ENCODE measurements around the gene SYAP1.
"Not testable (repeated sequence)": the region's sequence is repeated elsewhere in the genome, so short reads cannot be mapped to it uniquely, and the experiment has no call there.

Gene SYAP1

DNA sequence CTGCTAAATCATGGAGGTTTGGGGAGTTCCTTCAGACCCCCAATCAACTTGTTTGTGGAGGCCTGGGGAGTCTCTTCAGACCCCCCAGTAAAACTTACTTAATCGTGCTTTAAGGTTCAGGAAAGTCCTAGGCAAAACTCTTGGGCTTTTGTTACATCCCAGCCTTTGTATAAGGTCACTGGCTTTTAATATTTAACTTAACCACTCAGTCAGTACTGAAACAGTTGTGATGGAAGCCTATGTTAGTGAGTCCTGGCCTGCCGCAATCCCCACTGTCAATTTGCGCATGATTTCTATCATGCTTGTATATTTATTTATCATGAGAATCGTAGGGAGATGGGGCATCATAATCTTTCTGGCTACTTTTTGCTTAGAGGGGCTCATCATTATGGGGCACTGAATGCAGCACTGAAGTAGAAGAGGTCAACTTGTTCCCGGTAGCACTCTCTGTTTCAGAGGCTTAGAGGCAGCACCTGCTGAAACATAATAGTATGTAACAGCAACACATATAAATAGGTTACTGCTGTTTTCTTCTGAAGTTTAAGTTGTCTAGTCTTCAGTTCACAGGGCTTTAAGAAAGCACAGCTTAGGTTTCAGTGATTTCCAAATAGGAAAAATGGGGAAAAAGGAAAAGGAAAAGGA lies 7.1 kb downstream of the SYAP1 start:
- DNase-seq: not testable (repeated sequence)

DNA sequence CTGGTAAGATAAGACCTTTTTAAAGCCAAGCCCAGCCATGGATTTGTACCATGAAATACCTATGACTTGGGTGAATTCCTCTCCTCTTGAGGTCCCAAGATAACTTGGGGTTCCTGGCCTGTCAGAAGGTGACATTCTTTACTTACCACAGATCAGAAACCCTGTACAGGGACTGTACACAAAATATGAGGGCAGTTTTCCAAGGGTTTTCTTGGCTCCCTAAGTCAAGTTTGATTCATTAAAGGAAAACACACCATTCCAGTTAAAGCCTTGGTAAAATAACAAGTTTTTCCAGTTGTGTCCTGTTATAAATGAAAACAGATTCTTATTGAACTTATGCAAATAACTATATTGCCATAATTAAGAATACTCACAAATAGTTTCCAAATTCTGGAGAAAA lies 8.2 kb downstream of the SYAP1 start:
- no peak for DNase-seq

DNA sequence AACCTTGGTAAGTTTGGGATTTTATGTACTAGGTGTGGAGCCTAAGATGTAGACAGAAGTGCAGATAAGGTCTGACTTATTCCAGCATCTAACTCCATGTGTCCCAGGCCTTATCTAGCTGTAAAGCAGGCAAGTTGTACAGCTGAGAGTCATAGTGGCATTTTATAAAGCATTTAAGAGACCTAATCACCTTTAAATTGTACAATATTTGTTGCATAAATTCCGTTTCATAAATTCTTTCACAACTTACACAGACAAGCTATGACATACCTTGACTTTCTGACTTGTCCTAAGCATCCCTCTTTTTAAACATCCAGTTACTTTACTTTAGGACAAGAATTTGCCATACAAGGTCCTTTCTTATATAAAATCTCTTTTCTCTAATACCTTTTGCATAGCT lies 11.0 kb downstream of the SYAP1 start:
- DNase-seq: no peak

DNA sequence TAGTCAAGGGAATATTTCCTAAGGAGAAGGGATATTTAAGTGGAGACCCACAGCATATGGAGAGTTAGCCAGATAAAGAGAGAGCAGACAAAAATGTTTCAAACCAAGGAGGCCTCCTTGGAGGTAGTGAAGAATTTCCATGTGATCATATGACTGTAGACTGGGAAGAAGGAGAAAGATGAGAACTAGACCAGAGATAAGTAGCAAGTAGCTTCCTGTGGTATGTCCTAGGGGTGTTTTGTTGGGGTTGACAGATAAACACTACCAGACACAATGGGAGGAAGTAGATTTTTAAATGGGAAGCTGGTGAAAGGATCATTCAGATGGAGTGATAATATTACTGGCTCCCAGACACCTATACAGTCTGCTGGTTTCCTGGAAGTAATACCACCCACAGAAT lies 13.6 kb downstream of the SYAP1 start:
- no peak for DNase-seq

DNA sequence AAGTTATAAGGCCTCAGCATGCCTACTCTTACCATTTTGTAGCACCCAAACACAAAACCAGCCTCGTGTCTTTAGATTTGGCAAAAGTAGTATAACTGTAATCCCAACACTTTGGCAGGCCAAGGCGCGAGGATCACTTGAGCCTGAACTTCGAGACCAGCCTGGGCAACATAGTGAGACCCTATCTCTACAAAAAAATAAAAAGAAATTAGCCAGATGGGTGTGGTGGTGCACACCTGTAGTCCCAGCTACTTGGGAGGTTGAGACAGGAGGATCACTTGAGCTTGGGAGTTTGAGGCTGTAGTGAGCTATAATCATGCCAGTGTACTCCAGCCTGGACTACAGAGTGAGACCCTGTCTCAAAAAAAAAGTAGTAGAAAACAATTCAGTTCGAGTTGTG lies 17.6 kb downstream of the SYAP1 start:
- DNase-seq: no peak

DNA sequence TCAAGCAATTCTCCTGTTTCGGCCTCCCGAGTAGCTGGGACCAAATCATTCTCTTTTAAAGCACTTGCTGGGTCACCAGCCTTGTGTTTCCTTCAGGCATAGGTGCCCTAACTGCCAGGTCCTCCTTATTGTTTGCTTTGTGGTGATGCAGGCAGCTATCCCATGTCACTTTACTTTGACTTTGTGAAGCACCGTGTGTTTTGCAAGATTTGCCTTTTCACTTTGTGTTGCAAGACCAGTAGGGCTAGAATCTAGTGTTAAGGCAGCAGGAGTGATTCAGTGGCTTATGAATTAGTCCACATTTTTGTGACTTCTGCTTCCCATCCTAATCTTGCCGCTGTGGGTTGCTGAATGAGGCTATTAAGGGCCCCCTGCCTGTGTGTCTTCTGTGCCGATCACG lies 20.2 kb downstream of the SYAP1 start:
- DNase-seq: no peak

DNA sequence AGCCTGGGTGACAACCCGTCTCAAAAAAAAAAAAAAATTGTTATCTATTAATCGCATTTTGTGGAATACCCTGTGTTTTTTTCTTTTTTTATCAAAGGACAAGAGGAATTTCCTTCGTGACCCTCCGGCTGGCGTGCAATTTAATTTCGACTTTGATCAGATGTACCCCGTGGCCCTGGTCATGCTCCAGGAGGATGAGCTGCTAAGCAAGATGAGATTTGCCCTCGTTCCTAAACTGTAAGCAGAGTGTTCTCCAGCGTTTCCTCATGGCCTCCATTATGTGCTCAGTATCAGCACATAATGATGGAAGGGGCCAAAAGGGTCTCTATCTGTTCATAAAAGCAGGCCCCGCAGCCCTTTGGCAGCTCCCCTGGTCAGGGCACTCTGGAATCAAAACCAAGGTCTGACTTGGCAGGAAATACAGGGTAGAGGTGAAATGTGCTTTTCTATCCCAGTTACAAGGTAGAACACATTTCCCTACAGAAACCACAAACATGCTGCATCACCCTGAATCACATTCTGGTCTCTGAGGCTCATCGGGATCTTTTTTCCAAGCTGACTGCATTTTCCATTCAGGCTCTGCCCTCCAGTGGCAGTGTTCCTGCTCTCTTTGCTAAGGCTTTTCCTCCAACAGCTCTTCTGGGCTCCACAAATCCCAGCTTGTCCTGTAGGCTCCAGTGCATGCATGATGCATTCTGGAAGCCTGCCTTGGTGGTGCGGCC lies 24.4 kb downstream of the SYAP1 start:
- DNase-seq: no peak

DNA sequence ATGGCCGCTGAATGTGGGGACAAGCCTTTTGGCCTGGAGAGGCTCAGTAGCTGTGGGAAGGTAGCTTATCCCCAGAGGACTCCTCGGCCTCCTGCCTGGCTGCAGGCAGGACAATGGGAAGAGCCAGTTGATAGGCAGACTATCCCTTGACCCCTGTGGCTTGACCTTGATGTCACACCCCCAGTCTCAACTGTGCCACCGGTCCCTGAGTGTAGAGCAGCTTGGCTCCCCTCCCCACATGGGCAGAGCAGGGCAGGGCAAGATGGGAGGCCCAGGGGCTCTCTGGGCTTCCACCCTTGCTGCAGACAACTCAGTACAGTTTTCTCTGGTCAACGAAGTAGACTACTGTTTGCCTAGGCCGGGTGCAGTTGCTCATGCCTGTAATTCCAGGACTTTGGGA lies 25.7 kb downstream of the SYAP1 start:
- DNase-seq: no peak

DNA sequence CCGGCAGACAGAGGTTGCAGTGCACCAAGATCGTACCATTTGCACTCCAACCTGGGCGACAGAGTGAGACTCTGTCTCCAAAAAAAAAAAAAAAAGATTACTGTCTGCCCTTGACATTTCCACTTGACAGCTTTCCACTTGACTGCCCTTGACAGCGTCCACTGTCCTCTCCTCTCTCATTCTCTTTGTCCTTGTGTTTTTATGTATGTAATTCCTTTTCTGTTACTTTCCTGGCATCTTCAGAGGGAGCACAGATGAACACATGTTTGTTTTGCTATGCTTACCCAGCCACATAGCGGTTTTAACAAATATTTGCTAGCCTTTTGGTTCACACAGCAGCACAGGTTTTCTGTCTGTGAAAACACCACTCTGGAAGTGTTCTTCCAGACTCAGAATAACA lies 26.2 kb downstream of the SYAP1 start:
- DNase-seq: no peak

DNA sequence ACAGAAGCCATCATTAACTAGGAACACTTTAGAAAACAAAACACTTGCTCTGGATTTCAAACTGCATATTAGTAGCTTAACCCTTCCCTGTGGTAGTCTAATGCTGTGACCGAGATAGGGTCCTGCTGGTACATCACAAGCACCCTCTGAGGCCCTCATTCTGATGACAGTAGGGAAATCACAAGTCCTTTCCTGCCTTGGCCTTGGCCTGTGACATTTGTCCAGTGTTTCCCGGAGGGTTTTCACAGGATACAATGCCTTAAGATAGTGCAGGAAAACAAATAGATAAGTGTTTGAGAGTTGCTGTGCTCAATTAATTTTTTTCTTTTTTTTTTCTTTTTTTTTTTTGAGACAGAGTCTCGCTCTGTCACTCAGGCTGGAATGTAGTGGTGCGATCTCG lies 29.0 kb downstream of the SYAP1 start:
- no peak for DNase-seq

DNA sequence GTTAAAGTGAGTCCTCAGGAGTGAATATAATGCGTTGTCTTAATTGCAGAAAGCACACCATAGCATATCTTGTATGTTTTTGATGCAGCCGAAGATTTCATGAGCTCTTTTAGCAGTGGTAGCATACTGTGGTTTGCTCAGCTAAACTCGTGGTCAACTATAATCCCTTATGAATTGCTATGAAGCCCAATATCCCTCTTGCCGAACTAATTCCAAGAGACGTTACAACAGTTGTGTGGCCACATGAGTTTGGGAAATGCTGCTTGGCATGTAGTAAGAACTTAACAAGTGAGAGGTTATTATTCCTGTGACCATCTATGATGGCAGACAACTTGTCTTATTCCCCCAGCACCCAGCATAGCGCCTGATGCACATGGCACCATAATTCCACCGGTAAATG lies 30.7 kb downstream of the SYAP1 start:
- no peak for DNase-seq

DNA sequence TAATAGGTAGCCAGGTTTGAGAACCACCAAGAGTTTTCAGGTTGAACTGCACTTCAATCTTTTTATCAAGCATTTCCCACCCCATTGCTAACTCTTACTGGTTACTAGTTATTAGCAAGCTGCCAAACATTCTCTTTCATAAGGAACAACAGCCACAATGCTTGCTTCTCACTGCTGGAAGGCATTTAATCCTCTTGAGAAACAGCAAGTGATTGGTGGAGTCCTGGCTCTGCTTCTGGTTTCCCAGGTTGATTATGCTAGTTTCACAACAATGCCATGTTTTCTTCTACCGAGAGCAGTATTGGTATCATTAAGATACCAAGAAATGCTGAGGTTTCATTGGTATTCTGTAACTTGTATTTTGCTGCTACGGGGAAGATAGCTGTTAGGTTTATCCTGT lies 34.6 kb downstream of the SYAP1 start:
- DNase-seq: no peak

DNA sequence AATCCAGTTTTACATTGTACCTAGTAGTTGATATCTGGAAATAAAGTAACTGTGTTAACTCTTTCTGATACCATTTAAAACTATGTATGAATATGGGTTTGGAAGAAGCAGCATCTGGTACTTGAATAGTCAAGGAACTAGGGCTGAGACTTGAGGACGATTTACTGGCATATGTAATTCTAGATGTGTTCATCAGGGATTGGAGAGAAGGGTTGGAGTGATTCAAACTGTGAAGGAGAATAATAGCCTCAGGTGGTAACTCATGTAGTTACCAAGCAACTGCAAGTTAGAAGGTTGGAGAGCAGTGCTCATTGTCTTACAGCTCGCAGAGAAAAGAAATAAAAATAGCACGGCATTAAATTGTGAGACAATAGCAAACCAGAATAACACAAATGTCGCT lies 37.3 kb downstream of the SYAP1 start:
- DNase-seq: no peak

DNA sequence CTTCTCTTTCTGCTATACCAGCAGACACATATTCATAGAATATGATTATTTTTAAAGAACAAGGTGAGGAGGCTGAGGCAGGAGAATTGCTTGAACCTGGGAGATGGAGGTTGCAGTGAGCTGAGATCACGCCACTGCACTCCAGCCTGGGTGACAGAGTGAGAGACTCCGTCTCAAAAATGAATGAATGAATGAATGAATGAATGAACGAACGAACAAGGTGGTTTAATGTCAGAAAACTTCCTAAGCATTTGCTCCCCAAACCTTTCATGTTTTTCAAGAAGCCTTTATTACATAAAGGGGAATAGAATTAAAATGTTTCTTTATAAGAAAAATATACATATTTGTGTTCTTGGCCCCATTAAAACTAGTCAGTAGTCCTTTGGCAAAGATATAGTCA lies 42.1 kb downstream of the SYAP1 start:
- DNase-seq: not testable (repeated sequence)

DNA sequence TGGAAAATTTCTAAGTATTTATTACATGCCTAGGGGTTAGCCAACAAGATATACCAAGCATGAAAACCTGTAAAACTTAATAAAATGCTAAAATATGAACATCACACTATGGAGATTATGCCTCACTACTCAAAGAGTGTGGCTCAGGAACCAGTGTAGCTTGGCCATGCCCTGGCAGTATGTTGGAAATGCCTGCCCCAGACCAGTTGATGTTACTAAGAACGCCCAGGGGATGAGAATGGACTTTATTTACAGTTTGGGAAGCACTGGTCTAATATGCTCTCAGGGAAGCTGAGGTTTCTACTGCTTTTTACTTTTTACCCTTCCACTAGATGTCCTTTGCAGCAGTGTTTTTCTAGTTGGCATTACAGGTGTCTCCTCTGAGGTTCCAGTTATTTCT lies 43.2 kb downstream of the SYAP1 start:
- DNase-seq: no peak

DNA sequence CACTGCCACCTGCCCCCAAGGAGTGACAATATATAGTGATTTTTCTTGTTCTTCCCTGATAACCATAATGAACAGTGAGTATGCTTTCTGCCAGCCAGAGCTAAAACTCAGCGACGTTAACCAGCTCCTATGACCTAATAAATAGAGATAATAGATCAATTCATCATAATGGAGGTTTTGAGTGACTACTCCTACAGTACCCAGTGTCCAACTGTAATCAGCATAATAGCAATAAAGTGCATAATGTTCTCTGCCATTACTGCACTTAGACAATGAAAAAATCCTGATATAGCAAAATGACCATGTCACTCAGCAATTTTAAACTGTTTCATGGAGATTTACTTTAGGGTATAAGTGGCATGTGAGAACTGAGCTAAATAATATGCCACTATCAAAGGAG lies 46.2 kb downstream of the SYAP1 start:
- no peak for DNase-seq

DNA sequence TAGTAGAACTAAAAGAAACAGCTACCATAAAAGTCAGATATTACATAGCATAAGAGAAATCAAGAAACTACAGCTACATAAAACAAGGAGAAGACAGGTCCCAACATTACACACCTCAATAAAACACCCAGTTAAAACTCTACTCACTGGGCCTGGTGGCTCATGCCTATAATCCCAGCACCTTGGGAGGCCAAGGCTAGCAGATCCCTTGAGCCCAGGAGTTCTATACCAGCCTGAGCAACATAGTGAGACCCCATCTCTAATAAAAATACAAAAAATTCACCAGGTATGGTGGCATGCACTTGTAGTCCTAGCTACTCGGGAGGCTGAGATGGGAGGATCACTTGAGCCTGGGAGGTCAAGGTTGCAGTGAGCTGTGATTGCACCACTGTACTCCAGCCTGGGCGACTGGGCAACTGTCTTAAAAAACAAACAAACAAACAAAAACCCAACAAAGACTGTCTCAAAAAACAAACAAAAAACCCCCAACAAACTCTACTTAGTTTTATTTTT lies 51.6 kb downstream of the SYAP1 start:
- no peak for DNase-seq

DNA sequence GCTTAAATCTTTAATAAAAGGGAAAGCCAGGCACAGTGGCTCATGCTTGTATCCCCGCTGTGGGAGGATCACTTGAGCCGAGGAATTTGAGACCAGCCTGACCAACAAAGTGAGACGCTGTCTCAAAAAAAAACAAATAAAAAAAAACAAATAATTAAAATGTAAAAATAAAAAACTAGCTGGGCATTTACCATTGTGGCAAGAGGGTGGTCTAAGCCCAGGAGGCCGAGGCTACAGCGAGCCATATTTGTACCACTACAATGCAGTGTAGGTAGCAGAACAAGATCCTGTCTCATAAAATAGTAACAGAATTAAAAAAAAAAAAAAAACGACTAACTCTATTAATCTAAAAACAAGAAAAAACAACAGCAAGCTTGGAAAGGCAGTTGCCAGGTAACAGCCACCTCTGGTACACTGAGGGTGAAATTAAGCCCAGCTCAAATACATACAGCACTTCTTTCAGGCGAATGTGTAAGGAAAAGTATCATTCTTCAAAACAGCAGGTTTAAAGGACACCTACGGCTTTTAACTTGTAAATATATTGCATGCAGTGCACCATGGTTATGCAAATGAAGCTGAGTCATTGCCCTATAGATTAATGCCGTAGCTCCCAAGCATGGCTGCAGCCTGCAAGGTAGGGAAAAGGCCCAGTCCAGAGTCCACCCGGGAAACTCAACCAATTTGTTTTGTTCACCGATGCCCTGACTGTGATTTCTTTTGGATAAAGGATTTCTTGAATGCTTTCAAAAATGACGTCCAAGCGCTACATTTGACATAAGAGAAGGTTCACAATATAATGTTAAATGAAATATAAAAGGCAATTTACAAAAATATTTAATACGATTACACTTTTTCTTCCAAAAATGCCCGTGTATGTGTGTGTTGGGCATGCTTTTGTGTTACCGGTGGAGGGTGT lies 52.3 kb downstream of the SYAP1 start:
- peak; percentile 7 for DNase-seq

DNA sequence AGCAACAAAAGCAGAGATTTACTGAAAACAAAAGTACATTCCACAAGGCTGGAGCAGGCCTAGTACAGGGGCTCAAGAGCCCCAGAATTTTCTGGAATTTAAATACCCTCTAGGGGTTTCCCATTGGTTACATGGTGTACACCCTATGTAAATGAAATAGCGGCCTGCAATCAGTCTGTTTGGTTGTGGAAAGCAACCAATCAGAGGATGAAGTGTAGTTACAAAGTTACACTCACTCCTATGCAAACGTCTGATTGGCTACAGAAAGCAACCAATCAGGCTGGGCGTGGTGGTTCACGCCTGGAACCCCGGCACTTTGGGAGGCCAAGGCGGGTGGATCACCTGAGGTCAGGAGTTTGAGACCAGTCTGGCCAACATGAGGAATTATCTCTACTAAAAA lies 53.0 kb downstream of the SYAP1 start:
- DNase-seq: no peak

DNA sequence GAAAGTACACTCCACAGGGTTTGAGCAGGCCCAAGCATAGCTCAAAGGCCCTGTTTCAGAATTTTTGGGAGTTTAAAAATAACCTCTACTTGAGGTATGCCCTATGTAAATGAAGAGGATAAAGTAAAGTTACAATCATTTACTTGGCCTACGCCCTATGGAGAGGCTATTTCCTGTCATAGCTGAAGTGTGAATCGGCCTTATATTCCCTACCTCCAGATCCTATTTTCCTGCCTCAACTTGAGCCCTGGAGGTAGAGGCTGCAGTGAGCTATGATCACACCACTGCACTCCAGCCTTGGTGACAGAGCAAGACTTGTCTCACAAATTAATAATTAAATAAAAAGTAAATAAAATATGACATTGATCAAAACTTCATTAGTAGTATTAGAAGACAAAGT lies 55.3 kb downstream of the SYAP1 start:
- no peak for DNase-seq

DNA sequence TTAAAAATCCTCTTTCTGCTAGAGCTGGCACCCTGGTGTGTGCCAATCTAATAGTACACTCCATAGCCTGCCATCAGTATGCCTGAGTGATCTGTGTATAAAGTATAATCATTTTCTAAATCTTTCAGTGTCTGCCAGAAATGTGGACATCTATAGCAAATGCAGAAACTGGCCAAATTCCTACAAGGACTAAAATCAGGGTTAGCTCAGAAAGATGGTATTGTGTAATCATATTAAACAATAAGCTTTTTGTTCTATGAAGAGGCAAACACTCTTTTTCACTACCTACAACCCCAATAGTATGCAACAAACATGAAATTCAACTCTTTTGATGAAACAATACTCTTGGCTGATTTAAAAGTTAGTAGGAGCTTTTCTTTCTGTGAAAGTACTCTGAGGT lies 59.1 kb downstream of the SYAP1 start:
- no peak for DNase-seq

DNA sequence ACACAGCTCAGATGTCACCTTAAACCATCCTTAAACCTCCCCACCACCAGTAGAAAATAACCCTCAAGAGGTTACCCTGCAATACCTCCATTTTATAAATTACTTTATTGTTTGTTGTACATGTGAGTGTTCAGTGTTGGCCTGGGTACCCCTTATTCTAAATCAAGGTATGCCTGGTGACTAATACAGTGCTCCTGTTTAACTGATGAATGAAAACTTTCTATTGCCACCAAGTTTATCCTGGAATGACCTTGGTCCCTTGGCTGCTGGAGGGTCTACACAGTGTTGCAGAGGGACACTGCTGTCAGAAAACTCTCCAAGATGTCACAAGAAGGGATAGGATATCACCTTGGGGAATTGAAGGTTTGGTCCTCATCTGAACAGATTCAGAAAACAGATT lies 59.6 kb downstream of the SYAP1 start:
- no peak for DNase-seq

DNA sequence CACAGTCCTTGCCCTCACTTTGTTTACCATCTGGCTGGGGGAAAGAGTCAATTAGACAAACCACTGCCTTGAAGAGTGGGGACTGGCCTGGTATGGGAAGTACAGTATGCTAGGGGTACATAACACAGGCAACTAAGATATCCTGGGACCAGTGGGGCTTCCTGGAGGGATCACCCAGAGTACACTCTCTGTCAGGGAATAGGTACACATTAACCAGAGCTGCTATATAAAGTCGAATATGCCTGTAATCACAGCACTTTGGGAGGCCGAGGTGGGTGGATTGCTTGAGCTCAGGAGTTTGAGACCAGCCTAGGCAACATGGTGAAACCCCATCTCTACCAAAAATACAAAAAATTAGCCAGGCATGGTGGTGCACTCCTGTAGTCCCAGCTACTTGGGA lies 60.4 kb downstream of the SYAP1 start:
- not testable (repeated sequence) for DNase-seq

DNA sequence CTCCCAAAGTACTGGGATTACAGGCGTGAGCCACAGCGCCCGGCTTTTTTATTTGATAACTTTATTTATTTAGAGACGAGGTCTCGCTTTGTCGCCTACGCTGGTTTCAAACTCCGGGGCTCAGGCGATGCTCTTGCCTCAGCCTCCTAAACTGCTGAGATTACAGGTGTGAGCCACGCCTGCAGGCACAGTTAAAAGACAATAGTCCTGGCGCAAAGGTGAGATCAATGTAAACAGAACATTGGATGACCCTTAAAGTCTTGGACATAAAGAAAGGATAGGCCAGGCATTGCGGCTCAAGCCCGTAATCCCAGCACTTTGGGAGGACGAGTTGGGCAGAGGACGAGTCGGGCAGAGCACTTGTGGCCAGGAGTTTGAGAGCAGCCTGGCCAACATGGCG lies 64.0 kb downstream of the SYAP1 start:
- no peak for DNase-seq
